OCI-LY7 (cell line): ENCODE results near the gene GRB7. TPM values are rescaled to one million over a fixed set of nuclear protein-coding genes. Genes with fewer than 3 reads are reported as not detected.
A peak's percentile ranks its signal among the peaks of the same experiment; 100 is the strongest.

Experiments used
- BruUV-seq: library from RNA; stranded (reverse); fragments of 400-500 nt; replicated peaks from 2 replicates; lab custom pipeline; 2021; lab: Mats Ljungman, UMichigan
- CTCF ChIA-PET: fragments of 300-600 bp; sonication (Branson Sonifier 250); formaldehyde crosslinking; loops from one replicate; lab custom pipeline; 2022; ENCODE audit warnings: antibody characterized with exemption; ENCODE audit not compliant: unreplicated experiment; lab: Charles Lee
- POLR2A ChIA-PET: fragments of 300-600 bp; sonication (Branson Sonifier 250); formaldehyde crosslinking; loops from one replicate; lab custom pipeline; 2022; ENCODE audit warnings: antibody characterized with exemption; lab: Charles Lee
- DNase-seq: peaks from one replicate; pipeline ENCODE4 v3.0.0-alpha.2; 2015; ENCODE audit warnings: low spot score
- H2AFZ ChIP-seq: fragments of 200-600 bp; sonication (generic), shearing (Covaris generic); 2 replicates; pipeline ENCODE4 v1.6.1; 2014; ENCODE audit warnings: mild to moderate bottlenecking, antibody characterized with exemption, low read length, moderate library complexity
- H3K27ac ChIP-seq: fragments of 200-600 bp; sonication (generic); 2 replicates; pipeline ENCODE4 v1.5.1; 2014; ENCODE audit warnings: mixed run types, low read depth, mild to moderate bottlenecking, moderate library complexity, low read length, inconsistent platforms; ENCODE audit not compliant: poor library complexity, severe bottlenecking
- H3K36me3 ChIP-seq: fragments of 200-600 bp; sonication (generic); 2 replicates; pipeline ENCODE4 v1.6.1; 2014; ENCODE audit warnings: mild to moderate bottlenecking, antibody characterized with exemption, low read length, moderate library complexity, mixed read lengths; ENCODE audit not compliant: insufficient read depth
- H3K4me1 ChIP-seq: fragments of 200-600 bp; sonication (generic); 2 replicates; pipeline ENCODE4 v1.5.1; 2014; ENCODE audit warnings: mild to moderate bottlenecking, low read length; ENCODE audit not compliant: insufficient read depth, poor library complexity, severe bottlenecking
- H3K4me2 ChIP-seq: fragments of 200-600 bp; sonication (generic); 2 replicates; pipeline ENCODE4 v1.6.1; 2014; ENCODE audit warnings: mild to moderate bottlenecking, low read length
- H3K4me3 ChIP-seq: fragments of 200-600 bp; sonication (generic); 2 replicates; pipeline ENCODE4 v1.5.1; 2014; ENCODE audit warnings: mild to moderate bottlenecking, low read depth, low read length; ENCODE audit not compliant: poor library complexity, severe bottlenecking
- H3K79me2 ChIP-seq: fragments of 200-600 bp; sonication (generic); 2 replicates; pipeline ENCODE4 v1.6.1; 2016; ENCODE audit warnings: low read depth, mild to moderate bottlenecking, low read length, moderate library complexity, mixed read lengths; ENCODE audit not compliant: insufficient read depth
- H3K9me2 ChIP-seq: fragments of 200-600 bp; sonication (generic); 2 replicates; pipeline ENCODE4 v1.6.1; 2016; ENCODE audit warnings: mild to moderate bottlenecking, low read length, mixed read lengths; ENCODE audit not compliant: insufficient read depth
- H3K9me3 ChIP-seq: fragments of 200-600 bp; sonication (generic); 2 replicates; pipeline ENCODE4 v1.6.1; 2014; ENCODE audit warnings: mild to moderate bottlenecking, mixed run types, low read length, mixed read lengths
- H4K20me1 ChIP-seq: fragments of 200-600 bp; sonication (generic); 2 replicates; pipeline ENCODE4 v1.6.1; 2014; ENCODE audit warnings: mild to moderate bottlenecking, antibody characterized with exemption, low read length, moderate library complexity, mixed read lengths; ENCODE audit not compliant: insufficient read depth
- CTCF ChIP-seq: fragments of 200-600 bp; sonication (generic); conservative IDR thresholded peaks from 2 replicates; pipeline ENCODE4 v1.5.1; 2014; ENCODE audit warnings: mild to moderate bottlenecking, antibody characterized with exemption, low read length, moderate library complexity, mixed read lengths
- EZH2phosphoT487 ChIP-seq: fragments of 200-600 bp; sonication (generic); IDR thresholded peaks from 2 replicates; pipeline ENCODE4 v1.6.1; 2018; ENCODE audit warnings: low read depth, borderline replicate concordance, mild to moderate bottlenecking, mixed run types, antibody characterized with exemption, low read length, moderate library complexity, mixed read lengths
- intact Hi-C: fragments of 100-400 bp; cut with micrococcal nuclease; formaldehyde crosslinking; loops from one replicate; pipeline ENCODE4 v1.10.0; 2022; ENCODE audit not compliant: unreplicated experiment
- total RNA-seq, 2 experiments: library from RNA; depleted of rRNA in 1 of 2; stranded (reverse); fragments of >200 nt in 1 of 2; shearing (Covaris generic) in 1 of 2; gene quantifications; 2 replicates each; pipeline ENCODE4 v1.2.3, GENCODE V29; 2014 to 2022

GRB7 gene
- total RNA-seq, 2 experiments from 2014 or later = 0.25 TPM; not detected in 1

DNA sequence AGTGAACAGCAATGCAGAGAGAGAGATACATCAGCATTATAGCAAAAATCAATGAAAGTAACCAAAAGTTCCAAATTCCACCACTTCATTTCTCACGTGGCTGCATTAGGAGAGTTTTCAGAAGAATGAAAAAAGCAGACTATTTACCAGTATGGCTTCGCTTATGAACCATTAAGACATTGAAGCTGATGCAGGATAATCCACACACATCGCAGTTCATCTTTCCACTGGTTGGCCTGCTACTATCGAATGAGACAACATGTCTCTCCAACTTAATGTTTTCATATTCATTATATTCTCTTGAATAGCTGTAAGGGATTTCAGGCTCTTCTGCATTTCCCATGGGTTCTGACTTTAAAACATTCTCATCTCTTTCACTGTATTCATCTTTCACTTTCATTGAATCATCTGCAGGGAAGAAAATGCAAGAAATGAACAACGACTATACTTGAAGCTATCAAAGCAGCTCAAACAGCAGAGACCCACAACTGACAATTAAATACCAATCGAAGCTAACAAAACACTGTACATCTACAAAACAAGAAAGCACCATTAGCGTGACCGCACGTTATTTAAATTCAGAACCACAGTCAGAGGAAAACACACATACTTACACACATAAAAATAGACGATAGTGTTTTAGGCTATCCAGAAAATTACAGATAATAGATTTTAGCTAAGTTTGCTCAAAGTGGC, 54.9 kb downstream of the GRB7 start:
- peaks cover 50% of the 10 kb centered on the region; the same call in 1 of the 2 replicates for H3K79me2 ChIP-seq
- H3K36me3 ChIP-seq = peaks cover 50% of the 10 kb centered on the region
- ChIA-PET CTCF (interaction anchor here (0.5 to 1.7 kb wide), 4 partner anchors 12 to 236 kb away, joined by 3 to 5 read pairs (median 4); no protein-coding TSS in a partner anchor), POLR2A (interaction anchor here (0.7 to 6.1 kb wide), 8 partner anchors 10 to 69 kb away, joined by 3 to 70 read pairs (median 11); partner anchors contain the start of gene IKZF3)
- peak overlapping the region; percentile 52 for H3K4me3 ChIP-seq
- DNase-seq = peak; percentile 45
- peak overlapping the region; percentile 99 for H3K27ac ChIP-seq
- H4K20me1 ChIP-seq = no peaks in the 10 kb centered on the region
- H3K4me2 ChIP-seq = peak overlapping the region; percentile 71
- no peaks in the 10 kb centered on the region for H3K9me3 ChIP-seq
- peak overlapping the region; percentile 1; the same call in 1 of the 2 replicates for H2AFZ ChIP-seq
- TF ChIP-seq EZH2phosphoT487 (no peak), CTCF (no peak; the same call in 1 of the 2 replicates)
- no peaks in the 10 kb centered on the region for H3K9me2 ChIP-seq
- intact Hi-C loops = no loop called here
- peaks cover 92% of the 10 kb centered on the region for H3K4me1 ChIP-seq
- BruUV-seq = no TSS peak

- peak overlapping the region; percentile 99 for H3K27ac ChIP-seq
- peaks cover 46% of the 10 kb centered on the region for H3K36me3 ChIP-seq
- ChIA-PET POLR2A (interaction anchor here (1.0 to 6.1 kb wide), 9 partner anchors 11 to 69 kb away, joined by 3 to 70 read pairs (median 5); partner anchors contain the start of gene IKZF3), CTCF (interaction anchor here (0.9 to 1.7 kb wide), 2 partner anchors 13 to 118 kb away, joined by 3 to 5 read pairs; no protein-coding TSS in a partner anchor)
- peak overlapping the region; percentile 71 for H3K4me2 ChIP-seq
- no peaks in the 10 kb centered on the region for H4K20me1 ChIP-seq
- no peaks in the 10 kb centered on the region for H3K9me2 ChIP-seq
- TF ChIP-seq CTCF = no peak
- no peak for TF ChIP-seq EZH2phosphoT487
- no peaks in the 10 kb centered on the region for H3K9me3 ChIP-seq
- intact Hi-C loops = no loop called here
- peaks cover 55% of the 10 kb centered on the region; the same call in 1 of the 2 replicates for H3K79me2 ChIP-seq
- H3K4me1 ChIP-seq = peaks cover 92% of the 10 kb centered on the region
- BruUV-seq = no TSS peak
- H2AFZ ChIP-seq = peak overlapping the region; percentile 1; the same call in 1 of the 2 replicates
- H3K4me3 ChIP-seq = peak overlapping the region; percentile 52
- no peak for DNase-seq
Observed at GRCh38 chr17:39793301-39793872, 55.6 kb downstream of the GRB7 start.
